Thyroid gland (tissue), 4 donors: Measurements from ENCODE around the gene WFDC9. TPM values are rescaled to one million over a fixed set of nuclear protein-coding genes. Genes with fewer than 3 reads are reported as not detected.

ENCODE experiments used
- DNase-seq, 2 donors: peaks; one replicate each; pipeline ENCODE4 v3.0.0-alpha.2; 2019
- H3K27ac ChIP-seq, 3 donors: fragments of 200-600 bp; sonication (generic); 1 replicate in 2 of 3; 2 replicates in 1 of 3; pipeline ENCODE4 v1.5.1; 2016 to 2019; ENCODE audit warnings: mild to moderate bottlenecking in 1 of 3, moderate library complexity in 1 of 3
- H3K27me3 ChIP-seq: fragments of 200-600 bp; sonication (generic); one replicate; pipeline ENCODE4 v1.5.1; 2019
- H3K36me3 ChIP-seq, 2 donors: fragments of 200-600 bp; sonication (generic); one replicate each; pipeline ENCODE4 v1.5.1; 2016 to 2019
- H3K4me1 ChIP-seq, 2 donors: fragments of 200-600 bp; sonication (generic); one replicate each; pipeline ENCODE4 v1.5.1; 2017 to 2019
- H3K4me3 ChIP-seq, 3 donors: fragments of 200-600 bp; sonication (generic); replicated peaks in 1 of 3; 1 replicate in 2 of 3; 2 replicates in 1 of 3; pipeline ENCODE4 v1.5.1; 2016; ENCODE audit warnings: mild to moderate bottlenecking in 1 of 3
- H3K9me3 ChIP-seq: fragments of 200-600 bp; sonication (generic); one replicate; pipeline ENCODE4 v1.5.1; 2017
- POLR2A ChIP-seq, 2 donors: fragments of 450-650 bp; IDR thresholded peaks; one replicate each; pipeline ENCODE4 v1.6.1; 2017; ENCODE audit warnings: antibody characterized with exemption in 2 of 2, mild to moderate bottlenecking in 2 of 2, moderate library complexity in 1 of 2
- WGBS, 2 donors: methylation state at CpG; one replicate each; pipeline ENCODE4 v1.1.5; 2017; 5-methylcytosine and 5-hydroxymethylcytosine counted together
- intact Hi-C: fragments of 100-400 bp; cut with DNase I; formaldehyde crosslinking; loops from one replicate; pipeline ENCODE4 v1.15.1; 2023
- total RNA-seq, 4 donors: library from RNA; depleted of rRNA; stranded (reverse); fragments of >200 nt; gene quantifications; one replicate each; pipeline ENCODE4 v1.2.3, GENCODE V29; 2016
- TF ChIP-seq, protein P1 (sequence below), 6 experiments: fragments of 200-600 bp in 3 of 6; fragments of 450-650 bp in 3 of 6; sonication (generic) in 3 of 6; IDR thresholded peaks; one replicate each; pipeline ENCODE4 v1.5.1; 2016 to 2019; ENCODE audit warnings: antibody characterized with exemption in 6 of 6, mild to moderate bottlenecking in 2 of 6, inconsistent platforms in 1 of 6, moderate library complexity in 1 of 6

The WFDC9 gene
- total RNA-seq, 4 donors from 2014 or later: not detected

DNA sequence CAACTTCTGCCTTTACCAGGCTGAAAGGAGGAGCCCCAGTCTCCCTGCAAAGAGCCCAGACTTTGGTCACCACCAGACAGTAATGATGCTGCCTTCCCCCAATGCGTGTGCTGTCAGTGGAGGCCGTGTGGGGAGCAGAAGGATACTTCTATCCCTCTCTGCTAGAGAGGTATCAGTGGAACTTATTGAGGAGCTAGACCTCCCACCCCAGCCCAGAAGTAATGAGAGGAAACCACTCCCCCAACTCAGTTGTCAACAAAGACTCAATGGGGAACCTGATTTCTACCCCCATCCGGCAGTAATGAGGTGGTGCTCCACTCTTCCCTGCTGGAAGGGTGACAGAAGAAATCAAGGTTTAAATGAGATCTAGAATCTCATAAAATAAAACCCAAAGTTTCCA lies 47.6 kb downstream of the WFDC9 start:
- Histone ChIP-seq H3K9me3 (no peaks in the 10 kb centered on the region), H3K4me3 (no peak overlapping the region), H3K36me3 (no peaks in the 10 kb centered on the region), H3K27ac (no peak overlapping the region), H3K4me1 (peaks cover 0 to 4% of the 10 kb centered on the region in 2 donors), H3K27me3 (no peaks in the 10 kb centered on the region)
- DNase-seq: no peak
- TF ChIP-seq, protein P1, sequence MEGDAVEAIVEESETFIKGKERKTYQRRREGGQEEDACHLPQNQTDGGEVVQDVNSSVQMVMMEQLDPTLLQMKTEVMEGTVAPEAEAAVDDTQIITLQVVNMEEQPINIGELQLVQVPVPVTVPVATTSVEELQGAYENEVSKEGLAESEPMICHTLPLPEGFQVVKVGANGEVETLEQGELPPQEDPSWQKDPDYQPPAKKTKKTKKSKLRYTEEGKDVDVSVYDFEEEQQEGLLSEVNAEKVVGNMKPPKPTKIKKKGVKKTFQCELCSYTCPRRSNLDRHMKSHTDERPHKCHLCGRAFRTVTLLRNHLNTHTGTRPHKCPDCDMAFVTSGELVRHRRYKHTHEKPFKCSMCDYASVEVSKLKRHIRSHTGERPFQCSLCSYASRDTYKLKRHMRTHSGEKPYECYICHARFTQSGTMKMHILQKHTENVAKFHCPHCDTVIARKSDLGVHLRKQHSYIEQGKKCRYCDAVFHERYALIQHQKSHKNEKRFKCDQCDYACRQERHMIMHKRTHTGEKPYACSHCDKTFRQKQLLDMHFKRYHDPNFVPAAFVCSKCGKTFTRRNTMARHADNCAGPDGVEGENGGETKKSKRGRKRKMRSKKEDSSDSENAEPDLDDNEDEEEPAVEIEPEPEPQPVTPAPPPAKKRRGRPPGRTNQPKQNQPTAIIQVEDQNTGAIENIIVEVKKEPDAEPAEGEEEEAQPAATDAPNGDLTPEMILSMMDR (IDR thresholded peaks at IDR 0.05): no peak
- no peak for TF ChIP-seq POLR2A (IDR thresholded peaks at IDR 0.05)
- 72% methylated on average over 3 of the region's 3 CpGs for WGBS, 2 donors
- intact Hi-C loops: no loop called here

DNA sequence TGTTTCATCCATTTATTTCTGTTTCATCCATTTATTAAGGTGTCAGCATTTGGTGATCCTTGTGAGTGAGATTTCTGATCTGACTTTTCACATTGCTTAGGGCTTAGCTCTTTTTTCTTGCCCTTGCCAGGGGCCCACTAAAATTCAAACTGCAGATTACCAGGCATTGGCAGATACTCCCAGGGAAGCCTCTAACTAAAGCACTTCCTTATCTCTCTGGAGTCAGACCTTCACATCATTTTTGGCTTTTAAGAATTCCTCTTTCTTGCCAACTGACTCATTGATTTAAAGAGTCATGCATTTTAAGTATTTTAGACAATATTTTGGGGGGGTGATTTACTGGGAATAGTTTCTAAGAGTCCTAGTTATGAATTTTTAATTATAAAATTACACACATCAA lies 49.4 kb downstream of the WFDC9 start:
- Histone ChIP-seq H3K27me3 (no peaks in the 10 kb centered on the region), H3K4me3 (no peak overlapping the region), H3K9me3 (no peaks in the 10 kb centered on the region), H3K4me1 (peaks cover 9 to 14% of the 10 kb centered on the region in 2 donors), H3K36me3 (no peaks in the 10 kb centered on the region), H3K27ac (no peak overlapping the region)
- intact Hi-C loops: no loop called here
- TF ChIP-seq, protein P1 (IDR thresholded peaks at IDR 0.05): no peak
- no peak for TF ChIP-seq POLR2A (IDR thresholded peaks at IDR 0.05)
- no peak for DNase-seq

DNA sequence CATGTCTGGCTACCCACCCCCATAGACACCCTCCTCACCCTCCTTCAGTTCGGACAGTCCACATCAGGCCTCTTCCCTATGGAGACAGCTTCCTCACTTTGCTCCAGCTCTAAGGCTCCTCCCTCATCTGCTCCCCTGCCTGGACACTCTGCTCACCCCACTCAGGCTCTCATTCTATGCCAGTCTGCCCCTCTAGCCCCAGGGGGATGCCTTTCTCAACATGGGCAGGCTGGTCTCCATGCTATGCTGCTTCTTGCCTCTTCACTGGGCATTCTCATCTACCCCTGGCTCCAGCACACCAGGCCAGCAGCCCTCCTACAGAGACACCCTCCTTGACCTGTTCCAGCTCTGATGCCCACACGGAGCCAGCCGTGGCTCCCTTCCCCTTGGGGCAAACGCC lies 51.9 kb downstream of the WFDC9 start, which contains the start of gene WFDC8:
WFDC8 (minus strand) TSS at position 101 of the 400 bp plus-strand sequence; CDS start at position 64, 37 bp downstream.
- intact Hi-C loops: no loop called here
- Histone ChIP-seq H3K4me3 (no peak within 1 kb of the TSS), H3K27me3 (no peaks in the 10 kb centered on the region), H3K9me3 (no peaks in the 10 kb centered on the region), H3K36me3 (no peaks in the 10 kb centered on the region), H3K4me1 (peaks cover 13 to 21% of the 10 kb centered on the region in 2 donors), H3K27ac (no peak within 1 kb of the TSS)
- DNase-seq: peak; percentile 18 to 41
- 56% methylated on average over 4 of the region's 4 CpGs for WGBS, 2 donors
- TF ChIP-seq, protein P1 (IDR thresholded peaks at IDR 0.05): no peak
- no peak for TF ChIP-seq POLR2A (IDR thresholded peaks at IDR 0.05)

DNA sequence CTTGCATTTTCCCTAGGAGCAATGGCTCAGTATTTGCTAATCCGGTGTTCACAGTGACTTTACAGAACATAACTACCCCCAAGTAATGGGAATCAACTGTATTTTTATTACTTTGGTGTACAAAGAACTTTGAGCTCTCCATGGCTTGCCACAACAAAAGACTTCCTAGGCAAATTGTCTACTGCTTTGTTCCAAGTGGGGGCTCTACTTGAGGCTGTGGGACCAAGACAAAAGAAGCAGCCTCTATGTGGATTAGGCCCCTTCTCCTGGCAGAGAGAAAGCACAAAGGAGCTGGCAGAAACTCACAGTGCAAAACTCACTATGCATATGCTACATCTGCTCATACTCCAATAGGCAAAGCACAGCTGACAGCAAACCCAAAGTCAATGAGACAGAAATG lies 52.9 kb downstream of the WFDC9 start:
- no peak for DNase-seq
- Histone ChIP-seq H3K4me1 (peaks cover 13 to 21% of the 10 kb centered on the region in 2 donors), H3K36me3 (no peaks in the 10 kb centered on the region), H3K9me3 (no peaks in the 10 kb centered on the region), H3K4me3 (no peak overlapping the region), H3K27ac (no peak overlapping the region), H3K27me3 (no peaks in the 10 kb centered on the region)
- TF ChIP-seq, protein P1 (IDR thresholded peaks at IDR 0.05): no peak
- no peak for TF ChIP-seq POLR2A (IDR thresholded peaks at IDR 0.05)
- intact Hi-C loops: no loop called here
- 84 to 89% methylated on average over 1 of the region's 1 CpG for WGBS, 2 donors

DNA sequence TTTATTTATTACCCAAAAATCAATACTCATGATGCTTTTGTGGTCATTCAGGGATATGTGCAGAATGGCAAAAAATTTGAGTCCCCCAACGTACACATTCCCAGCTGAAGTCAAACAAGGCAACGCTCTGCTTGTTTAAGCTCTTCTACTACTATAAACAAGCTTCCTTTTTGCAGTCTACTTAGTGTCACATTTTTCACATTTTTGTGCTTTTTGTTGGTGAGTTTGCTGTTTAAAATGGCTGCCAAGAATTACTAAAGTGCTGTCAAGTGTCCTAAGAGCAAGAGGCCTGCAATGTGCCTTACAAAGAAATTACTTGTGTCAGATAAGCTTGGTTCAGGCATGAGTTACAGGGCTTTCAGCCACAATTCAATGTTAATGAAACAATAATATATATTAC lies 54.1 kb downstream of the WFDC9 start:
- peak; percentile 22 to 23 for DNase-seq
- Histone ChIP-seq H3K9me3 (no peaks in the 10 kb centered on the region), H3K36me3 (no peaks in the 10 kb centered on the region), H3K27ac (peak overlapping the region; percentile 64 to 71 (median 64)), H3K4me3 (no peak overlapping the region), H3K27me3 (no peaks in the 10 kb centered on the region), H3K4me1 (peaks cover 13 to 21% of the 10 kb centered on the region in 2 donors)
- no peak for TF ChIP-seq POLR2A (IDR thresholded peaks at IDR 0.05)
- TF ChIP-seq, protein P1 (IDR thresholded peaks at IDR 0.05): peak in 1 of 6 experiments; percentile 23
- WGBS, 2 donors: 8 to 13% methylated on average over 2 of the region's 2 CpGs
- intact Hi-C loops: no loop called here
